OCI-LY7 (cell line): ENCODE measurements around the gene NRCAM. TPM values are rescaled to one million over a fixed set of nuclear protein-coding genes. Genes with fewer than 3 reads are reported as not detected.

Experiments
- BruUV-seq: library from RNA; stranded (reverse); fragments of 400-500 nt; replicated peaks from 2 replicates; lab custom pipeline; 2021; lab: Mats Ljungman, UMichigan
- CTCF ChIA-PET: fragments of 300-600 bp; sonication (Branson Sonifier 250); formaldehyde crosslinking; loops from one replicate; lab custom pipeline; 2022; ENCODE audit warnings: antibody characterized with exemption; ENCODE audit not compliant: unreplicated experiment; lab: Charles Lee
- POLR2A ChIA-PET: fragments of 300-600 bp; sonication (Branson Sonifier 250); formaldehyde crosslinking; loops from one replicate; lab custom pipeline; 2022; ENCODE audit warnings: antibody characterized with exemption; lab: Charles Lee
- DNase-seq: peaks from one replicate; pipeline ENCODE4 v3.0.0-alpha.2; 2015; ENCODE audit warnings: low spot score
- H2AFZ ChIP-seq: fragments of 200-600 bp; sonication (generic), shearing (Covaris generic); 2 replicates; pipeline ENCODE4 v1.6.1; 2014; ENCODE audit warnings: mild to moderate bottlenecking, antibody characterized with exemption, low read length, moderate library complexity
- H3K27ac ChIP-seq: fragments of 200-600 bp; sonication (generic); 2 replicates; pipeline ENCODE4 v1.5.1; 2014; ENCODE audit warnings: mixed run types, low read depth, mild to moderate bottlenecking, moderate library complexity, low read length, inconsistent platforms; ENCODE audit not compliant: poor library complexity, severe bottlenecking
- H3K36me3 ChIP-seq: fragments of 200-600 bp; sonication (generic); 2 replicates; pipeline ENCODE4 v1.6.1; 2014; ENCODE audit warnings: mild to moderate bottlenecking, antibody characterized with exemption, low read length, moderate library complexity, mixed read lengths; ENCODE audit not compliant: insufficient read depth
- H3K4me1 ChIP-seq: fragments of 200-600 bp; sonication (generic); 2 replicates; pipeline ENCODE4 v1.5.1; 2014; ENCODE audit warnings: mild to moderate bottlenecking, low read length; ENCODE audit not compliant: insufficient read depth, poor library complexity, severe bottlenecking
- H3K4me2 ChIP-seq: fragments of 200-600 bp; sonication (generic); 2 replicates; pipeline ENCODE4 v1.6.1; 2014; ENCODE audit warnings: mild to moderate bottlenecking, low read length
- H3K4me3 ChIP-seq: fragments of 200-600 bp; sonication (generic); 2 replicates; pipeline ENCODE4 v1.5.1; 2014; ENCODE audit warnings: mild to moderate bottlenecking, low read depth, low read length; ENCODE audit not compliant: poor library complexity, severe bottlenecking
- H3K79me2 ChIP-seq: fragments of 200-600 bp; sonication (generic); 2 replicates; pipeline ENCODE4 v1.6.1; 2016; ENCODE audit warnings: low read depth, mild to moderate bottlenecking, low read length, moderate library complexity, mixed read lengths; ENCODE audit not compliant: insufficient read depth
- H3K9me2 ChIP-seq: fragments of 200-600 bp; sonication (generic); 2 replicates; pipeline ENCODE4 v1.6.1; 2016; ENCODE audit warnings: mild to moderate bottlenecking, low read length, mixed read lengths; ENCODE audit not compliant: insufficient read depth
- H3K9me3 ChIP-seq: fragments of 200-600 bp; sonication (generic); 2 replicates; pipeline ENCODE4 v1.6.1; 2014; ENCODE audit warnings: mild to moderate bottlenecking, mixed run types, low read length, mixed read lengths
- H4K20me1 ChIP-seq: fragments of 200-600 bp; sonication (generic); 2 replicates; pipeline ENCODE4 v1.6.1; 2014; ENCODE audit warnings: mild to moderate bottlenecking, antibody characterized with exemption, low read length, moderate library complexity, mixed read lengths; ENCODE audit not compliant: insufficient read depth
- CTCF ChIP-seq: fragments of 200-600 bp; sonication (generic); conservative IDR thresholded peaks from 2 replicates; pipeline ENCODE4 v1.5.1; 2014; ENCODE audit warnings: mild to moderate bottlenecking, antibody characterized with exemption, low read length, moderate library complexity, mixed read lengths
- EZH2phosphoT487 ChIP-seq: fragments of 200-600 bp; sonication (generic); IDR thresholded peaks from 2 replicates; pipeline ENCODE4 v1.6.1; 2018; ENCODE audit warnings: low read depth, borderline replicate concordance, mild to moderate bottlenecking, mixed run types, antibody characterized with exemption, low read length, moderate library complexity, mixed read lengths
- intact Hi-C: fragments of 100-400 bp; cut with micrococcal nuclease; formaldehyde crosslinking; loops from one replicate; pipeline ENCODE4 v1.10.0; 2022; ENCODE audit not compliant: unreplicated experiment
- total RNA-seq, 2 experiments: library from RNA; depleted of rRNA in 1 of 2; stranded (reverse); fragments of >200 nt in 1 of 2; shearing (Covaris generic) in 1 of 2; gene quantifications; 2 replicates each; pipeline ENCODE4 v1.2.3, GENCODE V29; 2014 to 2022

Gene NRCAM
- total RNA-seq, 2 experiments from 2014 or later = not detected

DNA sequence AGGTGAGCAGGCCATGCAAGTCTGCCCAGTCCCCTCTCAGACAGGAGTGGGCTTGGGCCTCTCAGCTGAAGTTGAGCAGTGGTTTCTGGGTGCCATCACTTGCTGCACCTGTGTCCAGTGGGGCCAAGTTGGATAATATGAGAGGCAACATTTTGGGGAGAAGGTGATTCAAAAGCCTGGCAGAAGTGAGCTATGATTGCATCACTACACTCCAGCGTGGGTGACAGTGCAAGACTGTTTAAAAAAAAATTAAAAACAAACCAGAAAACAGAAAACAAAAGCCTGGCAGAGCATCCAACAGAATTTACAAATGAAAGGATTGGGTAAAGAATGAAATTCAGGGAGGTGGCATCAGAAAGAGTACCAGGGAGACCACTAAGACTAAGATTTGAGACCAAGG, 204.5 kb downstream of the NRCAM start:
- Histone ChIP-seq H3K9me3 (no peaks in the 10 kb centered on the region), H3K79me2 (no peaks in the 10 kb centered on the region), H3K4me2 (no peak overlapping the region), H3K4me1 (no peaks in the 10 kb centered on the region), H3K27ac (no peak overlapping the region), H3K4me3 (no peak overlapping the region), H4K20me1 (no peaks in the 10 kb centered on the region), H2AFZ (no peak overlapping the region), H3K36me3 (no peaks in the 10 kb centered on the region), H3K9me2 (no peaks in the 10 kb centered on the region)
- intact Hi-C loops = no loop called here
- ChIA-PET POLR2A (interaction anchor here (1.1 kb wide), 1 partner anchor 40 kb away, joined by 3 read pairs; no protein-coding TSS in a partner anchor), CTCF (no interaction called here)
- no peak for DNase-seq
- TF ChIP-seq CTCF (no peak), EZH2phosphoT487 (no peak)
- BruUV-seq = no TSS peak

- Histone ChIP-seq H3K9me3 (no peaks in the 10 kb centered on the region), H2AFZ (no peak overlapping the region), H3K4me2 (no peak overlapping the region), H3K36me3 (no peaks in the 10 kb centered on the region), H4K20me1 (no peaks in the 10 kb centered on the region), H3K9me2 (no peaks in the 10 kb centered on the region), H3K27ac (no peak overlapping the region), H3K79me2 (no peaks in the 10 kb centered on the region), H3K4me1 (no peaks in the 10 kb centered on the region), H3K4me3 (no peak overlapping the region)
- ChIA-PET CTCF (no interaction called here), POLR2A (no interaction called here)
- no peak for DNase-seq
- TF ChIP-seq EZH2phosphoT487 (no peak), CTCF (no peak)
- intact Hi-C loops = no loop called here
- BruUV-seq = no TSS peak
Measured at GRCh38 chr7:108249453-108249852, 206.8 kb downstream of the NRCAM start.

DNA sequence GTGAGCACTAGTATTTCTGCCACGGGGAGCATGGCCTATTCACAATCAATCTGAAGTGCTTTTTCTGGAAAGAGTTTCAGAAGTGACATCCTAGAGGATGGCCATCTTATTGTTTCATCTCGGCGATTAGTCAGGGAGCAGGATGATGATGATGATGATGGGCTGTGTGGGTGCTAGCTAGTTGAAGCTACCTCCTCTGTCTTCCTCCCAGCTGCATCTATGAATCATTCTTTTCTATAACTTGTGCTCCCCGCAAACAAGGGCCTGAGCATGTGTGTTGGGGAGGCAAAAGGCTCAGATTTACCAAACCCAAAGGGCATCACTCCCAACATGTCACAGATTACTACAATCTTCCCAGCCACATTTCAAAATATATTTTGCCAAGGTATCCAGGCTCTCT, 207.4 kb downstream of the NRCAM start:
- no peak for DNase-seq
- no peaks in the 10 kb centered on the region for H4K20me1 ChIP-seq
- no peaks in the 10 kb centered on the region for H3K4me1 ChIP-seq
- H2AFZ ChIP-seq = no peak overlapping the region
- H3K27ac ChIP-seq = no peak overlapping the region
- TF ChIP-seq CTCF (no peak), EZH2phosphoT487 (no peak)
- ChIA-PET POLR2A (interaction anchor here (0.6 kb wide), 1 partner anchor 39 kb away, joined by 3 read pairs; no protein-coding TSS in a partner anchor), CTCF (no interaction called here)
- BruUV-seq = no TSS peak
- intact Hi-C loops = no loop called here
- no peaks in the 10 kb centered on the region for H3K9me3 ChIP-seq
- no peak overlapping the region for H3K4me3 ChIP-seq
- no peak overlapping the region for H3K4me2 ChIP-seq
- no peaks in the 10 kb centered on the region for H3K79me2 ChIP-seq
- H3K9me2 ChIP-seq = no peaks in the 10 kb centered on the region
- H3K36me3 ChIP-seq = no peaks in the 10 kb centered on the region
